Adrenal gland (tissue), 5 donors: Measurements from ENCODE around the gene ANKRD33B.

Source experiments
- CTCF ChIP-seq, 6 experiments: fragments of 450-650 bp in 4 of 6; fragments of 200-600 bp in 2 of 6; sonication (generic) in 1 of 6; IDR thresholded peaks; 1 replicate in 5 of 6; 2 replicates in 1 of 6; pipeline versions ENCODE4 v1.5.1 to v1.8.0; 2016 to 2021; ENCODE audit warnings: antibody characterized with exemption in 6 of 6, mild to moderate bottlenecking in 2 of 6, moderate library complexity in 1 of 6
- POLR2A ChIP-seq, 2 donors: fragments of 450-650 bp; IDR thresholded peaks; one replicate each; pipeline ENCODE4 v1.6.1; 2017; ENCODE audit warnings: antibody characterized with exemption in 2 of 2, mild to moderate bottlenecking in 2 of 2, moderate library complexity in 1 of 2
- donor health status: DM: no; HTN: no; CAD: no.

- TF ChIP-seq CTCF (IDR thresholded peaks at IDR 0.05) (no peak), POLR2A (IDR thresholded peaks at IDR 0.05) (no peak)
Measured at GRCh38 chr5:10532421-10532820, 31.4 kb upstream of the ANKRD33B start.
